Spinal cord (tissue), 10 donors: ENCODE results near the gene PPIP5K1. TPM values are rescaled to one million over a fixed set of nuclear protein-coding genes. Genes with fewer than 3 reads are reported as not detected.

ENCODE experiments used
- DNase-seq, 6 donors: peaks; one replicate each; pipeline versions ENCODE4 v3.0.0 to v3.0.0-alpha.2; 2013 to 2015; ENCODE audit warnings: low spot score in 6 of 6, low read depth in 4 of 6
- H3K27ac ChIP-seq: one replicate; pipeline ENCODE4 v1.5.1; 2013; ENCODE audit warnings: low read depth, low read length, control low read depth
- H3K27me3 ChIP-seq: one replicate; pipeline ENCODE4 v1.6.1; 2013; ENCODE audit warnings: low read length; ENCODE audit not compliant: control insufficient read depth, insufficient read depth
- H3K36me3 ChIP-seq: one replicate; pipeline ENCODE4 v1.6.1; 2013; ENCODE audit warnings: low read length; ENCODE audit not compliant: control insufficient read depth, insufficient read depth
- H3K4me1 ChIP-seq: one replicate; pipeline ENCODE4 v1.6.1; 2013; ENCODE audit warnings: low read length; ENCODE audit not compliant: control insufficient read depth, insufficient read depth
- H3K4me3 ChIP-seq: one replicate; pipeline ENCODE4 v1.5.1; 2013; ENCODE audit warnings: low read depth, low read length, control low read depth
- H3K9me3 ChIP-seq: one replicate; pipeline ENCODE4 v1.6.1; 2013; ENCODE audit warnings: low read length; ENCODE audit not compliant: control insufficient read depth, insufficient read depth
- WGBS: methylation state at CpG from one replicate; pipeline ENCODE4 v1.1.5; 2013; ENCODE audit warnings: missing lambda C conversion rate; ENCODE audit not compliant: insufficient coverage; 5-methylcytosine and 5-hydroxymethylcytosine counted together
- polyA plus RNA-seq, 2 donors: library from polyadenylated mRNA; unstranded; fragments of 120-200 nt; gene quantifications; one replicate each; pipeline ENCODE4 v1.2.1, GENCODE V29; 2013; ENCODE audit not compliant: insufficient read length in 2 of 2
- total RNA-seq, 2 donors: library from RNA; depleted of rRNA in 1 of 2; stranded (reverse); fragments of 120-200 nt in 1 of 2; fragments of >200 nt in 1 of 2; gene quantifications; one replicate each; pipeline versions ENCODE4 v1.2.3 to v1.2.4, GENCODE V29; 2013 to 2014
- donor health status: healthy.

PPIP5K1 gene
- total and polyA plus RNA-seq, 4 donors, result 25.7 to 43.3 (median 30.8) TPM

DNA sequence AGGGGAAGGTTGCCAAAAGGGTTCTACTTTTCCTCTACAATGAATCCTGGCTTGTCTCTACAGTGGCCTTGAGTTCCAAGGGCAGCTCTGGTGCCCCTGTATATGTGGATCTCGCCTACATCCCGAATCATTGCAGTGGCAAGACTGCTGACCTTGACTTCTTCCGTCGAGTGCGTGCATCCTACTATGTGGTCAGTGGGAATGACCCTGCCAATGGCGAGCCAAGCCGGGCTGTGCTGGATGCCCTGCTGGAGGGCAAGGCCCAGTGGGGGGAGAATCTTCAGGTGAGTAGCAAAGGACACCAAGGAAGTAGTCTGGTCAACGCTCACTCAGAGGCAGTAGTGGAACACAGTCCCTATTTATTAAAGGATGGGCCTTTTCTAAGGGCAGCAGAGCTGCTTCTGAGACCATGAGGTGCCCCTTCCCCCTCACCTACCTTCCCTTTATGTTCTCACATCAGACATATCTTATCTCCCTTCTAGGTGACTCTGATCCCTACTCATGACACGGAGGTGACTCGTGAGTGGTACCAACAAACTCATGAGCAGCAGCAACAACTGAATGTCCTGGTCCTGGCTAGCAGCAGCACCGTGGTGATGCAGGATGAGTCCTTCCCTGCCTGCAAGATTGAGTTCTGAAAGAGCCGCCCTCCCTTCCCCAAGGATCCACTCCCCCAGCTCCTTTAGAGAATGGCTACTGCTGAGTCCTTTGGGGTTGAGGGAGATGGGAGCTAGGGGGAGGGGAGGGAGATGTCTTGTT is 60.2 kb downstream of the PPIP5K1 start:
- Histone ChIP-seq H3K4me1 (peaks cover 9% of the 10 kb centered on the region), H3K4me3 (no peak overlapping the region), H3K27me3 (no peaks in the 10 kb centered on the region), H3K36me3 (peaks cover 69% of the 10 kb centered on the region), H3K27ac (no peak overlapping the region), H3K9me3 (no peaks in the 10 kb centered on the region)
- WGBS, result 82% methylated on average over 10 of the region's 12 CpGs
- no peak for DNase-seq

DNA sequence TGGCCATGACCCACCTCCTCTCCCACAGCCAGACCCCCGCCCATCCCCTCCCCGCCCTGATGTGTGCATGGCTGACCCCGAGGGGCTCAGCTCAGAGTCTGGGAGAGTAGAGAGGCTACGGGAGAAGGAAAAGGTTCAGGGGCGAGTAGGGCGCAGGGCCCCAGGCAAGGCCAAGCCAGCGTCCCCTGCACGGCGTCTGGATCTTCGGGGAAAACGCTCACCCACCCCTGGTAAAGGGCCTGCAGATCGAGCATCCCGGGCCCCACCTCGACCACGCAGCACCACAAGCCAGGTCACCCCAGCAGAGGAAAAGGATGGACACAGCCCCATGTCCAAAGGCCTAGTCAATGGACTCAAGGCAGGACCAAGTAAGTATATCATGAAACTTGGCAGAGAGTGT is 60.9 kb downstream of the PPIP5K1 start:
- no peak for DNase-seq
- Histone ChIP-seq H3K4me1 (peaks cover 8% of the 10 kb centered on the region), H3K27ac (no peak overlapping the region), H3K36me3 (peaks cover 69% of the 10 kb centered on the region), H3K27me3 (no peaks in the 10 kb centered on the region), H3K4me3 (no peak overlapping the region), H3K9me3 (no peaks in the 10 kb centered on the region)
- WGBS, result 93% methylated on average over 12 of the region's 15 CpGs

DNA sequence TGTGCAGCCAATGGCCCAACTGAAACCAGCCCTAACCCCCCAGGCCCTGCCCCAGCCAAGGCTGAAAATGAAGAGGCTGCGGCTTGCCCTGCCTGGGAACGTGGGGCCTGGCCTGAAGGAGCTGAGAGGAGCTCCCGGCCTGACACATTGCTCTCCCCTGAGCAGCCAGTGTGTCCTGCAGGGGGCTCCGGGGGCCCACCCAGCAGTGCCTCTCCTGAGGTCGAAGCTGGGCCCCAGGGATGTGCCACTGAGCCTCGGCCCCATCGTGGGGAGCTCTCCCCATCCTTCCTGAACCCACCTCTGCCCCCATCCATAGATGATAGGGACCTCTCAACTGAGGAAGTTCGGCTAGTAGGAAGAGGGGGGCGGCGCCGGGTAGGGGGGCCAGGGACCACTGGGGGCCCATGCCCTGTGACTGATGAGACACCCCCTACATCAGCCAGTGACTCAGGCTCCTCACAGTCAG is 61.4 kb downstream of the PPIP5K1 start:
- Histone ChIP-seq H3K27ac (no peak overlapping the region), H3K27me3 (no peaks in the 10 kb centered on the region), H3K4me1 (peaks cover 8% of the 10 kb centered on the region), H3K4me3 (no peak overlapping the region), H3K36me3 (peaks cover 75% of the 10 kb centered on the region), H3K9me3 (no peaks in the 10 kb centered on the region)
- DNase-seq, result no peak
- 89% methylated on average over 3 of the region's 11 CpGs for WGBS

DNA sequence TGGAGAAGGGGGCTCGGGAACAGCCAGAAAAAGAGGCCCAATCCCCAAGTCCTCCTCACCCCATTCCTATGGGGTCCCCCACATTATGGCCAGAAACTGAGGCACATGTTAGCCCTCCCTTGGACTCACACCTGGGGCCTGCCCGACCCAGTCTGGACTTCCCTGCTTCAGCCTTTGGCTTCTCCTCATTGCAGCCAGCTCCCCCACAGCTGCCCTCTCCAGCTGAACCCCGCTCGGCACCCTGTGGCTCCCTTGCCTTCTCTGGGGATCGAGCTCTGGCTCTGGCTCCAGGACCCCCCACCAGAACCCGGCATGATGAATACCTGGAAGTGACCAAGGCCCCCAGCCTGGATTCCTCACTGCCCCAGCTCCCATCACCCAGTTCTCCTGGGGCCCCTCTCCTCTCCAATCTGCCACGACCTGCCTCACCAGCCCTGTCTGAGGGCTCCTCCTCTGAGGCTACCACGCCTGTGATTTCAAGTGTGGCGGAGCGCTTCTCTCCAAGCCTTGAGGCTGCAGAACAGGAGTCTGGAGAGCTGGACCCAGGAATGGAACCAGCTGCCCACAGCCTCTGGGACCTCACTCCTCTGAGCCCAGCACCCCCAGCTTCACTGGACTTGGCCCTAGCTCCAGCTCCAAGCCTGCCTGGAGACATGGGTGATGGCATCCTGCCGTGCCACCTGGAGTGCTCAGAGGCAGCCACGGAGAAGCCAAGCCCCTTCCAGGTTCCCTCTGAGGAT is 62.0 kb downstream of the PPIP5K1 start:
- no peak for DNase-seq
- H3K27ac ChIP-seq, result no peak overlapping the region
- H3K4me1 ChIP-seq, result peaks cover 8% of the 10 kb centered on the region
- peaks cover 81% of the 10 kb centered on the region for H3K36me3 ChIP-seq
- no peaks in the 10 kb centered on the region for H3K9me3 ChIP-seq
- no peak overlapping the region for H3K4me3 ChIP-seq
- H3K27me3 ChIP-seq, result no peaks in the 10 kb centered on the region
- WGBS, result 83% methylated on average over 12 of the region's 12 CpGs

DNA sequence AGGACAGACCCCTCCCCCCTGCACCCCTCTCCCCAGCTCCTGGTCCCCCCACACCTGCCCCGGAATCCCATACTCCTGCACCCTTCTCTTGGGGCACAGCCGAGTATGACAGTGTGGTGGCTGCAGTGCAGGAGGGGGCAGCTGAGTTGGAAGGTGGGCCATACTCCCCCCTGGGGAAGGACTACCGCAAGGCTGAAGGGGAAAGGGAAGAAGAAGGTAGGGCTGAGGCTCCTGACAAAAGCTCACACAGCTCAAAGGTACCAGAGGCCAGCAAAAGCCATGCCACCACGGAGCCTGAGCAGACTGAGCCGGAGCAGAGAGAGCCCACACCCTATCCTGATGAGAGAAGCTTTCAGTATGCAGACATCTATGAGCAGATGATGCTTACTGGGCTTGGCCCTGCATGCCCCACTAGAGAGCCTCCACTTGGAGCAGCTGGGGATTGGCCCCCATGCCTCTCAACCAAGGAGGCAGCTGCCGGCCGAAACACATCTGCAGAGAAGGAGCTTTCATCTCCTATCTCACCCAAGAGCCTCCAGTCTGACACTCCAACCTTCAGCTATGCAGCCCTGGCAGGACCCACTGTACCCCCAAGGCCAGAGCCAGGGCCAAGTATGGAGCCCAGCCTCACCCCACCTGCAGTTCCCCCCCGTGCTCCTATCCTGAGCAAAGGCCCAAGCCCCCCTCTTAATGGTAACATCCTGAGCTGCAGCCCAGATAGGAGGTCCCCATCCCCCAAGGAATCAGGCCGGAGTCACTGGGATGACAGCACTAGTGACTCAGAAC is 62.8 kb downstream of the PPIP5K1 start:
- Histone ChIP-seq H3K4me1 (peaks cover 8% of the 10 kb centered on the region), H3K4me3 (no peak overlapping the region), H3K27me3 (no peaks in the 10 kb centered on the region), H3K9me3 (no peaks in the 10 kb centered on the region), H3K36me3 (peaks cover 88% of the 10 kb centered on the region), H3K27ac (no peak overlapping the region)
- WGBS, result 76% methylated on average over 5 of the region's 9 CpGs
- no peak for DNase-seq

DNA sequence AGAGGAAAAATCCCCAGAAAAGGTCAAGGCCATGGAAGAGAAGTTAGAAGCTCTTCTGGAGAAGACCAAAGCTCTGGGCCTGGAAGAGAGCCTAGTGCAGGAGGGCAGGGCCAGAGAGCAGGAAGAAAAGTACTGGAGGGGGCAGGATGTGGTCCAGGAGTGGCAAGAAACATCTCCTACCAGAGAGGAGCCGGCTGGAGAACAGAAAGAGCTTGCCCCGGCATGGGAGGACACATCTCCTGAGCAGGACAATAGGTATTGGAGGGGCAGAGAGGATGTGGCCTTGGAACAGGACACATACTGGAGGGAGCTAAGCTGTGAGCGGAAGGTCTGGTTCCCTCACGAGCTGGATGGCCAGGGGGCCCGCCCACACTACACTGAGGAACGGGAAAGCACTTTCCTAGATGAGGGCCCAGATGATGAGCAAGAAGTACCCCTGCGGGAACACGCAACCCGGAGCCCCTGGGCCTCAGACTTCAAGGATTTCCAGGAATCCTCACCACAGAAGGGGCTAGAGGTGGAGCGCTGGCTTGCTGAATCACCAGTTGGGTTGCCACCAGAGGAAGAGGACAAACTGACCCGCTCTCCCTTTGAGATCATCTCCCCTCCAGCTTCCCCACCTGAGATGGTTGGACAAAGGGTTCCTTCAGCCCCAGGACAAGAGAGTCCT is 63.6 kb downstream of the PPIP5K1 start:
- no peak for DNase-seq
- no peaks in the 10 kb centered on the region for H3K9me3 ChIP-seq
- H3K4me3 ChIP-seq, result no peak overlapping the region
- H3K27ac ChIP-seq, result no peak overlapping the region
- WGBS, result 87% methylated on average over 10 of the region's 11 CpGs
- no peaks in the 10 kb centered on the region for H3K27me3 ChIP-seq
- H3K36me3 ChIP-seq, result peaks cover 97% of the 10 kb centered on the region
- H3K4me1 ChIP-seq, result peaks cover 8% of the 10 kb centered on the region

DNA sequence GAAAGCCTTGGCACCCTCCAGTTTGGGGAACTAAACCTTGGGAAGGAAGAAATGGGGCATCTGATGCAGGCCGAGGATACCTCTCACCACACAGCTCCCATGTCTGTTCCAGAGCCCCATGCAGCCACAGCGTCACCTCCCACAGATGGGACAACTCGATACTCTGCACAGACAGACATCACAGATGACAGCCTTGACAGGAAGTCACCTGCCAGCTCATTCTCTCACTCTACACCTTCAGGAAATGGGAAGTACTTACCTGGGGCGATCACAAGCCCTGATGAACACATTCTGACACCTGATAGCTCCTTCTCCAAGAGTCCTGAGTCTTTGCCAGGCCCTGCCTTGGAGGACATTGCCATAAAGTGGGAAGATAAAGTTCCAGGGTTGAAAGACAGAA is 64.9 kb downstream of the PPIP5K1 start:
- WGBS, result 100% methylated on average over 3 of the region's 4 CpGs
- Histone ChIP-seq H3K36me3 (peaks cover 97% of the 10 kb centered on the region), H3K9me3 (no peaks in the 10 kb centered on the region), H3K27me3 (no peaks in the 10 kb centered on the region), H3K27ac (no peak overlapping the region), H3K4me1 (peaks cover 6% of the 10 kb centered on the region), H3K4me3 (no peak overlapping the region)
- DNase-seq, result no peak

DNA sequence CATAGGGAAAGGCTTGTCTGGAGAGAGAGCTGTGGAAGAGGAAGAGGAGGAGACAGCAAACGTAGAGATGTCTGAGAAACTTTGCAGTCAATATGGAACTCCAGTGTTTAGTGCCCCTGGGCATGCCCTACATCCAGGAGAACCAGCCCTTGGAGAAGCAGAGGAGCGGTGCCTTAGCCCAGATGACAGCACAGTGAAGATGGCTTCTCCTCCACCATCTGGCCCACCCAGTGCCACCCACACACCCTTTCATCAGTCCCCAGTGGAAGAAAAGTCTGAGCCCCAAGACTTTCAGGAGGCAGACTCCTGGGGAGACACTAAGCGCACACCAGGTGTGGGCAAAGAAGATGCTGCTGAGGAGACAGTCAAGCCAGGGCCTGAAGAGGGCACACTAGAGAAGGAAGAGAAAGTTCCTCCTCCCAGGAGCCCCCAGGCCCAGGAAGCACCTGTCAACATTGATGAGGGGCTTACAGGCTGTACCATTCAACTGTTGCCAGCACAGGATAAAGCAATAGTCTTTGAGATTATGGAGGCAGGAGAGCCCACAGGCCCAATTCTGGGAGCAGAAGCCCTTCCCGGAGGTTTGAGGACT is 65.7 kb downstream of the PPIP5K1 start:
- H3K4me1 ChIP-seq, result peaks cover 13% of the 10 kb centered on the region
- H3K4me3 ChIP-seq, result no peak overlapping the region
- H3K27me3 ChIP-seq, result no peaks in the 10 kb centered on the region
- no peak overlapping the region for H3K27ac ChIP-seq
- 98% methylated on average over 4 of the region's 4 CpGs for WGBS
- no peaks in the 10 kb centered on the region for H3K9me3 ChIP-seq
- DNase-seq, result no peak
- peaks cover 92% of the 10 kb centered on the region for H3K36me3 ChIP-seq

DNA sequence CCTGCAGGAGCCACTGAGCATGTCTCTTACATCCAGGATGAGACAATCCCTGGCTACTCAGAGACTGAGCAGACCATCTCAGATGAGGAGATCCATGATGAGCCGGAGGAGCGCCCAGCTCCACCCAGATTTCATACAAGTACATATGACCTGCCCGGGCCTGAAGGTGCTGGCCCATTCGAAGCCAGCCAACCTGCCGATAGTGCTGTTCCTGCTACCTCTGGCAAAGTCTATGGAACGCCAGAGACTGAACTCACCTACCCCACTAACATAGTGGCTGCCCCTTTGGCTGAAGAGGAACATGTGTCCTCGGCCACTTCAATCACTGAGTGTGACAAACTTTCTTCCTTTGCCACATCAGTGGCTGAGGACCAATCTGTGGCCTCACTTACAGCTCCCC is 66.4 kb downstream of the PPIP5K1 start:
- peaks cover 19% of the 10 kb centered on the region for H3K4me1 ChIP-seq

More for the DNA sequence above, 66.4 kb downstream of the PPIP5K1 start:
- peaks cover 85% of the 10 kb centered on the region for H3K36me3 ChIP-seq
- no peaks in the 10 kb centered on the region for H3K27me3 ChIP-seq
- H3K27ac ChIP-seq, result no peak overlapping the region
- 99% methylated on average over 7 of the region's 7 CpGs for WGBS
- H3K9me3 ChIP-seq, result no peaks in the 10 kb centered on the region
- no peak for DNase-seq
- no peak overlapping the region for H3K4me3 ChIP-seq
